Measurements from ENCODE around the gene TPPP2. TPM values are rescaled to one million over a fixed set of nuclear protein-coding genes. Genes with fewer than 3 reads are reported as not detected.

Gene TPPP2
- total and polyA plus RNA-seq, 2 experiments from 2014 or later, result not detected

GRCh38 chr14:21058903-21059302, 28.9 kb downstream of the TPPP2 start (continued):
- TF ChIP-seq ETS1 (IDR thresholded peaks at IDR 0.05), result no peak
- no peak for TF ChIP-seq ZNF462 (CRISPR knock-in tag; IDR thresholded peaks at IDR 0.05)
- TF ChIP-seq CREB1 (CRISPR knock-in tag; IDR thresholded peaks at IDR 0.05; ENCODE audit: low read depth), result no peak
- no peak for TF ChIP-seq POLR2AphosphoS5 (IDR thresholded peaks at IDR 0.05; ENCODE audit: low read depth)
- no peak for TF ChIP-seq ZNF331 (CRISPR knock-in tag; IDR thresholded peaks at IDR 0.05; ENCODE audit: low read depth)
- no peak for TF ChIP-seq EZH2 (IDR thresholded peaks at IDR 0.05; ENCODE audit: low read depth, unreplicated experiment)
- TF ChIP-seq JUNB (IDR thresholded peaks at IDR 0.05; ENCODE audit: unreplicated experiment), result no peak

- H3K36me3 ChIP-seq (ENCODE audit: insufficient read depth), result no peaks in the 10 kb centered on the region
- no peaks in the 10 kb centered on the region for H3F3A ChIP-seq (replicated peaks; ENCODE audit: low read depth)
- no peaks in the 10 kb centered on the region for H3K9me2 ChIP-seq (ENCODE audit: insufficient read depth)
- H3K4me3 ChIP-seq, result no peak overlapping the region
- H3K4me2 ChIP-seq, result no peak overlapping the region
- ATAC-seq, result no peak
- H2AFZ ChIP-seq, result no peak overlapping the region
- Mint-ChIP-seq H3K9me3 (no peaks in the 10 kb centered on the region), H3K4me3 (no peak overlapping the region), H3K27ac (no peak overlapping the region), H3K36me3 (ENCODE audit: low read depth) (no peaks in the 10 kb centered on the region), H3K4me1 (peaks cover 13% of the 10 kb centered on the region; the same call in 2 of the 3 replicates), H3K27me3 (ENCODE audit: insufficient read depth, low read depth, poor library complexity) (peaks cover 5% of the 10 kb centered on the region)
- peaks cover 6% of the 10 kb centered on the region; the same call in 1 of the 2 replicates for H3K4me1 ChIP-seq (ENCODE audit: insufficient read depth)
- no peaks in the 10 kb centered on the region for H3K79me2 ChIP-seq (replicated peaks; ENCODE audit: insufficient read depth)
- H4K20me1 ChIP-seq (replicated peaks; ENCODE audit: insufficient read depth), result no peaks in the 10 kb centered on the region
- no peak overlapping the region for H3K27ac ChIP-seq (ENCODE audit: low read depth)
- no peak for DNase-seq (ENCODE audit: low spot score)
- H3K27me3 ChIP-seq (ENCODE audit: insufficient read depth), result no peaks in the 10 kb centered on the region
- no peak for TF ChIP-seq CREB1 (CRISPR knock-in tag; IDR thresholded peaks at IDR 0.05; ENCODE audit: low read depth)
- no peak for TF ChIP-seq JUNB (IDR thresholded peaks at IDR 0.05; ENCODE audit: unreplicated experiment)
- no peak for TF ChIP-seq ZNF462 (CRISPR knock-in tag; IDR thresholded peaks at IDR 0.05)
- TF ChIP-seq POLR2AphosphoS5 (IDR thresholded peaks at IDR 0.05; ENCODE audit: low read depth), result no peak
Observed at GRCh38 chr14:21059842-21060613, 30.0 kb downstream of the TPPP2 start.
